AG04449 (cell line): ENCODE results near the gene BCKDHB.

ENCODE experiments used
- CTCF ChIA-PET: fragments of 350-600 bp; formaldehyde crosslinking; extraction: SDS; loops from one replicate; lab custom pipeline; 2021; ENCODE audit warnings: antibody characterized with exemption; lab: Yijun Ruan, JAX
- POLR2A ChIA-PET: fragments of 400-600, 350-600 bp; formaldehyde crosslinking; extraction: SDS; loops from one replicate; lab custom pipeline; 2020; ENCODE audit warnings: antibody characterized with exemption, inconsistent platforms; lab: Yijun Ruan, JAX
- DNase-seq: peaks from one replicate; pipeline ENCODE4 v3.0.0-alpha.2; 2010; ENCODE audit warnings: low read depth, low spot score
- H3K4me3 ChIP-seq: 2 replicates; pipeline ENCODE4 v1.5.1; 2011; ENCODE audit warnings: low read depth, mild to moderate bottlenecking, control low read depth, low read length
- TF ChIP-seq, protein P1 (sequence below): IDR thresholded peaks from one replicate; pipeline ENCODE4 v1.5.1; 2011; ENCODE audit warnings: mild to moderate bottlenecking, moderate library complexity, low read length, control low read depth, inconsistent platforms; ENCODE audit not compliant: insufficient read depth; ENCODE audit errors: missing control alignments

BCKDHB gene

DNA sequence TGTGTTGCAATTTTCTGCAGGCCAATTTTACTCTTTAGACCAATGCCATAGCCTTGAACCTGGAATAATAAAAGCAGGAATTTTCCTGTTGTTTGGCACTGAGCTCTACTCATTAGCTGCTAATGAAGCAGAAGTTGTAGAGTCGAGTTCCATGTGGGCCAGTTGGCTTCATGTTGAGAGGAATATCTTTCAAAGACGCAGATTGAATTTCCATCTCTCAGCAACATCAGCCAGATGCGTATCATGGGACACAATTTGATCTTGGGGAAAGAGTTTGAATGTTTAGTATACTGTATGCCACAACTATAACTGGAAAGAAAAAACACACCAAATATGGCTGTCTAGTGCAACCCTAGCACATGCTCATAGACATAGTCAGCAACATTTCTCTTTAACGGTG lies 259.6 kb downstream of the BCKDHB start:
- DNase-seq: no peak
- TF ChIP-seq, protein P1, sequence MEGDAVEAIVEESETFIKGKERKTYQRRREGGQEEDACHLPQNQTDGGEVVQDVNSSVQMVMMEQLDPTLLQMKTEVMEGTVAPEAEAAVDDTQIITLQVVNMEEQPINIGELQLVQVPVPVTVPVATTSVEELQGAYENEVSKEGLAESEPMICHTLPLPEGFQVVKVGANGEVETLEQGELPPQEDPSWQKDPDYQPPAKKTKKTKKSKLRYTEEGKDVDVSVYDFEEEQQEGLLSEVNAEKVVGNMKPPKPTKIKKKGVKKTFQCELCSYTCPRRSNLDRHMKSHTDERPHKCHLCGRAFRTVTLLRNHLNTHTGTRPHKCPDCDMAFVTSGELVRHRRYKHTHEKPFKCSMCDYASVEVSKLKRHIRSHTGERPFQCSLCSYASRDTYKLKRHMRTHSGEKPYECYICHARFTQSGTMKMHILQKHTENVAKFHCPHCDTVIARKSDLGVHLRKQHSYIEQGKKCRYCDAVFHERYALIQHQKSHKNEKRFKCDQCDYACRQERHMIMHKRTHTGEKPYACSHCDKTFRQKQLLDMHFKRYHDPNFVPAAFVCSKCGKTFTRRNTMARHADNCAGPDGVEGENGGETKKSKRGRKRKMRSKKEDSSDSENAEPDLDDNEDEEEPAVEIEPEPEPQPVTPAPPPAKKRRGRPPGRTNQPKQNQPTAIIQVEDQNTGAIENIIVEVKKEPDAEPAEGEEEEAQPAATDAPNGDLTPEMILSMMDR: no peak
- H3K4me3 ChIP-seq: no peak overlapping the region
- CTCF ChIA-PET: no interaction called here
- POLR2A ChIA-PET: no interaction called here

DNA sequence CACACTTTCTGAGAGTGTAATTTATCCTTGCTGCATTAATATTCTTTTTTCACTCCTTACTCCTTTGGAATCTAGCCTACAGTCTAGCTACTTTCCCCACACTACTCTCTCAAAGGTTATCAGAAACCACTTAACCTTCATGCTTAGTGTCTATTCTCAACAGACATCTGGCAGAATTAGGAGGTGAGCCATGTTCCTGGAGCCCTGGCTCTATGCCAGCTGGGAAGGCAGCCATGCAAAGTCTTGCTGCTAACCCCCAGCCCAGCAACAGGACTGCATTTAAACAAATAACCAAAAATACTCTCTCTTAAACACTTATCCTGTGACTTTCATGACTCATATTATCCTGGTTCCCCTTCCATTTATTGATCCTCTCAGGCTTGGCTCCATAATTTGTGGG lies 260.2 kb downstream of the BCKDHB start:
- no peak for DNase-seq
- ChIA-PET CTCF (no interaction called here), POLR2A (no interaction called here)
- H3K4me3 ChIP-seq: no peak overlapping the region
- TF ChIP-seq, protein P1: no peak

DNA sequence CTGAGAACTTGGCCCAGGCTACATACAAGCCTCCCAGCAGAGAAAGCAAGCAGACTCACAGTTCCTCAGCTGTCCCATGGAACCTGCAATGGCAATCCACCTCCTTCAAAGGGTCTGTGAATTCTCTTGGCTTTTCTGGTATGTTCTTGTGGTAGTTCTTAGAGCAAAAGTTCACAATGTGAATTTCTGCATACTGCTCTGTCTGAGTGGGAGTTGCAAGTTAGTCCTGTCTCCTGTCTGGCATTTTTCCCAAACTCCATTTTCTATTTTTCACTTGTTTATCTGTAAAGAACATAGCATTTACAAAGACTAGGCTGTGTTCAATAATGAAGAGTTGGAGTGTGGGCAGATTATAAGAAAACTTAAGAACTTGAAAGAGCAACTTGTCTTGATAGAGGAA lies 269.9 kb downstream of the BCKDHB start:
- TF ChIP-seq, protein P1: no peak
- H3K4me3 ChIP-seq: no peak overlapping the region
- DNase-seq: no peak
- ChIA-PET CTCF (no interaction called here), POLR2A (no interaction called here)

DNA sequence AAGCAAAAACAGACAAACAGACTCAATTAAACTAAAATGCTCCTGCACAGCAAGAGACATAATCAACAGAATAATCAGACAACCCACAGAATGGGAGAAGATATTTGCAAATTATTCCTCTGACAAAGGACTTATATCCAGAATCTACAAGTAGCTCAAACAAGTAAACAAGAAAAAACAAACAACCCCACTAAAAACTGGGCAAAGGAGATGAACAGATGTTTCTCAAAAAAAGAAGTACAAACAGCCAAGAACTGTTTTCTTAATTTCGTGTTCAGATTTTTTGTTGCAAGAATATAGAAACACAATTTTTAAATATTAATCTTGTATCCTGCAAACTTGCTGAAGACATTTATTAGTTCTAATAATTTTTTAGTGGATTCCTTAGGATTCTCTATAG lies 274.1 kb downstream of the BCKDHB start:
- TF ChIP-seq, protein P1: no peak
- DNase-seq: no peak
- H3K4me3 ChIP-seq: no peak overlapping the region
- ChIA-PET CTCF (no interaction called here), POLR2A (no interaction called here)

DNA sequence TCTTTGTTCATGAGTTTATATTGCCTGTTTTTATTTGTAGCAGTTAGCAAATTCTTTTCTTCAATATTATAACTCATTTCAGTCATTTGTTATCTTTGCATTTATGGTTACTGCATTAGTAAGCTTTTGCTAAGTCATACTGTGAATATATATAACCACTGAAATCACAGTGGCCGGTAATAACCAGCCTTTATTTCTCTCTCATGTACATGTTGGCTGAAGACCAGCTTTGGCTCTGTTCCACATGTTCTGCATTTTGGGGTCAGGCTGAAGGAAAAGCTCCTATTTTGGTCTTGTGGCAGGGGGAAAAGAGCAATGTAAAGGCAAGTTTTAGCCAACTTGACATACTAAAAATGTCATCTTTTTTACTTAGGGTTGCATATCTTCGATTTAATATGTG lies 276.3 kb downstream of the BCKDHB start:
- POLR2A ChIA-PET: no interaction called here
- TF ChIP-seq, protein P1: no peak
- CTCF ChIA-PET: no interaction called here
- DNase-seq: peak; percentile 54
- no peak overlapping the region for H3K4me3 ChIP-seq

DNA sequence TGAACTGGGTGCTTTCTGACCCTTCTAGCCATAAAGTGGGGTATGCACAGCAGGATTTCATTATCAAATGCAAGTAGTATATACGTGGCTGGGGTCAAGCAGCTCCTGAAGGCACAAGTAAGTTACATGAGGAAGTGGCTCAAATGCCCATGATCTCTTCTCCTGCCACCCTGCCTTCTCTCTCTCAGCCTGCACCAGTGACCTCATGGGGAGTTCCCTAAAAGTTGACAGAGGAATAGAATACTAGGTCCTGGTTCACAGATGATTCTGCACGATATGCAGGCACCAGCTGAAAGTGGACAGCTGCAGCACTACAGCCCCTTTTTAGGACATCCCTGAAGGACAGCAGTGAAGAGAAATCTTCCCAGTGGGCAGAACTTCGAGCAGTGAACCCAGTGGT lies 282.0 kb downstream of the BCKDHB start:
- POLR2A ChIA-PET: no interaction called here
- TF ChIP-seq, protein P1: no peak
- CTCF ChIA-PET: no interaction called here
- H3K4me3 ChIP-seq: no peak overlapping the region
- no peak for DNase-seq
